Naive thymus-derived CD4-positive, alpha-beta T cell (primary cell): ENCODE results near the gene PKIG. TPM values are rescaled to one million over a fixed set of nuclear protein-coding genes. Genes with fewer than 3 reads are reported as not detected.

Experiments
- ATAC-seq: fragments of 150-1000 bp; cut with Tn5 transposase; 2 replicates; pipeline ENCODE4 v1.10.0; 2021; ENCODE audit warnings: mild to moderate bottlenecking, moderate library complexity
- CTCF ChIA-PET: fragments of 350-600 bp; sonication (Branson Sonifier 250); formaldehyde crosslinking; loops from one replicate; lab custom pipeline; 2021; ENCODE audit warnings: antibody characterized with exemption; lab: Charles Lee
- POLR2A ChIA-PET: fragments of 350-600 bp; sonication (Branson Sonifier 250); formaldehyde crosslinking; loops from one replicate; lab custom pipeline; 2021; ENCODE audit warnings: antibody characterized with exemption, inconsistent platforms; lab: Charles Lee
- DNase-seq, 9 donors: peaks; one replicate each; pipeline versions ENCODE4 v3.0.0 to v3.0.0-alpha.2; 2020 to 2022; ENCODE audit warnings: mixed read lengths in 1 of 9
- H3K27ac ChIP-seq: one replicate; pipeline ENCODE4 v1.7.0; 2013; ENCODE audit warnings: mild to moderate bottlenecking, low read depth, low read length, moderate library complexity
- H3K27me3 ChIP-seq, 2 donors: one replicate each; pipeline ENCODE4 v1.7.0; 2013; ENCODE audit warnings: low read length in 2 of 2, mild to moderate bottlenecking in 2 of 2, moderate library complexity in 2 of 2; ENCODE audit not compliant: control insufficient read depth in 2 of 2, insufficient read depth in 2 of 2
- H3K36me3 ChIP-seq, 3 experiments: 1 replicate in 2 of 3; 2 replicates in 1 of 3; pipeline ENCODE4 v1.7.0; 2013; ENCODE audit warnings: low read length in 3 of 3, mild to moderate bottlenecking in 3 of 3, moderate library complexity in 1 of 3; ENCODE audit not compliant: insufficient read depth in 3 of 3, control insufficient read depth in 2 of 3
- H3K4me1 ChIP-seq, 2 donors: one replicate each; pipeline ENCODE4 v1.7.0; 2013; ENCODE audit warnings: low read length in 2 of 2, mild to moderate bottlenecking in 2 of 2, moderate library complexity in 1 of 2; ENCODE audit not compliant: control insufficient read depth in 2 of 2, insufficient read depth in 2 of 2
- H3K4me3 ChIP-seq: 2 replicates; pipeline ENCODE4 v1.7.0; 2013; ENCODE audit warnings: mild to moderate bottlenecking, low read length
- H3K9me3 ChIP-seq, 3 experiments: 1 replicate in 2 of 3; 2 replicates in 1 of 3; pipeline ENCODE4 v1.7.0; 2013; ENCODE audit warnings: low read length in 3 of 3; ENCODE audit not compliant: control insufficient read depth in 2 of 3
- H3K27ac Mint-ChIP-seq, 9 donors: one replicate each; pipeline ENCODE4 v1.8.0; 2020 to 2022; ENCODE audit warnings: mixed read lengths in 9 of 9, mild to moderate bottlenecking in 8 of 9, moderate library complexity in 5 of 9, inconsistent platforms in 2 of 9
- H3K27me3 Mint-ChIP-seq, 5 donors: one replicate each; pipeline ENCODE4 v1.8.0; 2021 to 2022; ENCODE audit warnings: mixed read lengths in 5 of 5, mild to moderate bottlenecking in 1 of 5
- H3K36me3 Mint-ChIP-seq, 5 donors: one replicate each; pipeline ENCODE4 v1.8.0; 2020 to 2022; ENCODE audit warnings: mixed read lengths in 5 of 5, mild to moderate bottlenecking in 3 of 5, inconsistent platforms in 1 of 5
- H3K4me1 Mint-ChIP-seq, 7 donors: one replicate each; pipeline ENCODE4 v1.8.0; 2020 to 2022; ENCODE audit warnings: mixed read lengths in 7 of 7, mild to moderate bottlenecking in 3 of 7, inconsistent platforms in 1 of 7
- H3K4me3 Mint-ChIP-seq, 10 donors: one replicate each; pipeline ENCODE4 v1.8.0; 2020 to 2022; ENCODE audit warnings: mild to moderate bottlenecking in 10 of 10, mixed read lengths in 10 of 10, moderate library complexity in 6 of 10, inconsistent platforms in 2 of 10
- H3K9me3 Mint-ChIP-seq, 11 donors: one replicate each; pipeline ENCODE4 v1.8.0; 2020 to 2022; ENCODE audit warnings: mixed read lengths in 11 of 11, mild to moderate bottlenecking in 4 of 11, inconsistent platforms in 1 of 11, moderate library complexity in 1 of 11
- intact Hi-C, 2 donors: fragments of 100-400 bp; cut with micrococcal nuclease; formaldehyde crosslinking; loops; one replicate each; pipeline ENCODE4 v1.15.1; 2023
- polyA plus RNA-seq, 2 donors: library from polyadenylated mRNA; unstranded; fragments of 300-500 nt; fragmentation: Illumina TruSeq; gene quantifications; one replicate each; pipeline ENCODE4 v1.2.3, GENCODE V29; 2021
- total RNA-seq, 6 experiments: library from RNA in 5 of 6; stranded (reverse) in 5 of 6; gene quantifications; 1 replicate in 5 of 6; 2 replicates in 1 of 6; pipeline ENCODE4 v1.2.3 and lab custom pipeline; 2021 to 2026

The PKIG gene
- total and polyA plus RNA-seq, 7 experiments from 2014 or later = 1.9 to 6.0 (median 2.9) TPM

- DNase-seq = no peak
- Histone ChIP-seq H3K9me3 (no peaks in the 10 kb centered on the region), H3K27me3 (no peaks in the 10 kb centered on the region), H3K36me3 (no peaks in the 10 kb centered on the region), H3K4me3 (no peak overlapping the region), H3K4me1 (no peaks in the 10 kb centered on the region), H3K27ac (no peak overlapping the region)
- intact Hi-C loops = no loop called here
- ChIA-PET CTCF (no interaction called here), POLR2A (no interaction called here)
- Mint-ChIP-seq H3K4me1 (peaks cover 0 to 10% (median 5%) of the 10 kb centered on the region in 7 donors), H3K4me3 (no peak overlapping the region), H3K36me3 (no peaks in the 10 kb centered on the region), H3K9me3 (no peaks in the 10 kb centered on the region), H3K27ac (no peak overlapping the region), H3K27me3 (peaks cover 0 to 7% (median 0%) of the 10 kb centered on the region in 5 donors)
- ATAC-seq = no peak
These were observed 16.4 kb upstream of the PKIG start for GRCh38 chr20:44566018-44566417.

- no peaks in the 10 kb centered on the region for H3K27me3 ChIP-seq
- Mint-ChIP-seq H3K9me3 (no peaks in the 10 kb centered on the region), H3K4me1 (peaks cover 0 to 15% (median 10%) of the 10 kb centered on the region in 7 donors), H3K27me3 (peaks cover 0 to 7% (median 0%) of the 10 kb centered on the region in 5 donors), H3K36me3 (no peaks in the 10 kb centered on the region), H3K4me3 (no peak overlapping the region), H3K27ac (no peak overlapping the region)
- ATAC-seq (no peak), DNase-seq (no peak)
- H3K4me3 ChIP-seq = no peak overlapping the region
- H3K27ac ChIP-seq = no peak overlapping the region
- H3K4me1 ChIP-seq = peaks cover 0 to 4% of the 10 kb centered on the region in 2 donors
- no peaks in the 10 kb centered on the region for H3K36me3 ChIP-seq
- no peaks in the 10 kb centered on the region for H3K9me3 ChIP-seq
- intact Hi-C loops = no loop called here
- ChIA-PET POLR2A (interaction anchor here (0.7 to 1.2 kb wide), 2 partner anchors 16 to 73 kb away, joined by 3 to 5 read pairs; partner anchors contain the start of gene PKIG), CTCF (no interaction called here)
These were observed 15.6 kb upstream of the PKIG start for GRCh38 chr20:44566811-44567210.

GRCh38 chr20:44570367-44570766 lies 12.0 kb upstream of the PKIG start:
- H3K9me3 ChIP-seq = no peaks in the 10 kb centered on the region
- peak overlapping the region in 2 of 9 donors; percentile 56 to 74 for H3K27ac Mint-ChIP-seq
- CTCF ChIA-PET = no interaction called here

GRCh38 chr20:44571362-44571988 lies 10.9 kb upstream of the PKIG start:
- POLR2A ChIA-PET = no interaction called here
- Histone ChIP-seq H3K4me3 (no peak overlapping the region), H3K27me3 (no peaks in the 10 kb centered on the region), H3K36me3 (no peaks in the 10 kb centered on the region), H3K9me3 (no peaks in the 10 kb centered on the region), H3K27ac (no peak overlapping the region), H3K4me1 (peaks cover 0 to 4% of the 10 kb centered on the region in 2 donors)
- CTCF ChIA-PET = interaction anchor here (0.6 to 0.7 kb wide), 2 partner anchors 34 to 112 kb away, joined by 3 read pairs; no protein-coding TSS in a partner anchor
- Mint-ChIP-seq H3K4me1 (peaks cover 0 to 26% (median 17%) of the 10 kb centered on the region in 7 donors), H3K36me3 (no peaks in the 10 kb centered on the region), H3K4me3 (peak overlapping the region in 1 of 10 donors; percentile 24), H3K27ac (peak overlapping the region in 5 of 9 donors; percentile 0 to 74 (median 57)), H3K9me3 (no peaks in the 10 kb centered on the region), H3K27me3 (no peaks in the 10 kb centered on the region)
- ATAC-seq (peak; percentile 36), DNase-seq (peak in 6 of 9 donors; percentile 10 to 38 (median 29))
- intact Hi-C loops = loop anchor here in 1 of 2 donors (5.0 kb wide), 1 partner anchor 39 kb away; no protein-coding TSS in a partner anchor

More at GRCh38 chr20:44570367-44570766, 12.0 kb upstream of the PKIG start:
- ATAC-seq (no peak), DNase-seq (no peak)
- H3K27me3 Mint-ChIP-seq = no peaks in the 10 kb centered on the region
- peaks cover 0 to 25% (median 11%) of the 10 kb centered on the region in 7 donors for H3K4me1 Mint-ChIP-seq
- no peaks in the 10 kb centered on the region for H3K36me3 Mint-ChIP-seq
- H3K4me1 ChIP-seq = peaks cover 0 to 4% of the 10 kb centered on the region in 2 donors
- POLR2A ChIA-PET = no interaction called here
- H3K9me3 Mint-ChIP-seq = no peaks in the 10 kb centered on the region
- H3K27me3 ChIP-seq = no peaks in the 10 kb centered on the region
- H3K4me3 Mint-ChIP-seq = no peak overlapping the region
- no peak overlapping the region for H3K4me3 ChIP-seq
- no peak overlapping the region for H3K27ac ChIP-seq
- no peaks in the 10 kb centered on the region for H3K36me3 ChIP-seq
- intact Hi-C loops = loop anchor here in 1 of 2 donors (5.0 kb wide), 1 partner anchor 38 kb away; no protein-coding TSS in a partner anchor

GRCh38 chr20:44572551-44573500 lies 9.6 kb upstream of the PKIG start:
- H3K27ac ChIP-seq = no peak overlapping the region
- H3K9me3 Mint-ChIP-seq = peaks cover 0 to 2% (median 0%) of the 10 kb centered on the region in 11 donors
- DNase-seq (no peak), ATAC-seq (no peak)
- no peaks in the 10 kb centered on the region for H3K36me3 ChIP-seq
- no peaks in the 10 kb centered on the region for H3K9me3 ChIP-seq
- H3K4me1 ChIP-seq = peaks cover 0 to 4% of the 10 kb centered on the region in 2 donors
- POLR2A ChIA-PET = no interaction called here
- no peaks in the 10 kb centered on the region for H3K27me3 ChIP-seq
- H3K4me1 Mint-ChIP-seq = peaks cover 0 to 32% (median 17%) of the 10 kb centered on the region in 7 donors
- CTCF ChIA-PET = no interaction called here
- H3K4me3 ChIP-seq = no peak overlapping the region
- H3K36me3 Mint-ChIP-seq = no peaks in the 10 kb centered on the region
- intact Hi-C loops = loop anchor here in 1 of 2 donors (5.0 kb wide), 1 partner anchor 41 kb away; no protein-coding TSS in a partner anchor
- H3K27me3 Mint-ChIP-seq = no peaks in the 10 kb centered on the region
- no peak overlapping the region for H3K4me3 Mint-ChIP-seq
- H3K27ac Mint-ChIP-seq = peak overlapping the region in 4 of 9 donors; percentile 22 to 65 (median 28)

GRCh38 chr20:44573501-44573869 lies 8.9 kb upstream of the PKIG start:
- Mint-ChIP-seq H3K27me3 (no peaks in the 10 kb centered on the region), H3K4me3 (no peak overlapping the region), H3K27ac (peak overlapping the region in 1 of 9 donors; percentile 11), H3K4me1 (peaks cover 0 to 32% (median 17%) of the 10 kb centered on the region in 7 donors), H3K36me3 (peaks cover 0 to 2% (median 0%) of the 10 kb centered on the region in 5 donors), H3K9me3 (peaks cover 0 to 2% (median 0%) of the 10 kb centered on the region in 11 donors)
- no peak overlapping the region for H3K4me3 ChIP-seq
- no peaks in the 10 kb centered on the region for H3K9me3 ChIP-seq
- no peak overlapping the region for H3K27ac ChIP-seq
- intact Hi-C loops = loop anchor here in 1 of 2 donors (5.0 kb wide), 1 partner anchor 41 kb away; no protein-coding TSS in a partner anchor
- H3K27me3 ChIP-seq = no peaks in the 10 kb centered on the region
- no peaks in the 10 kb centered on the region for H3K36me3 ChIP-seq
- ATAC-seq = no peak
- no peak for DNase-seq
- ChIA-PET CTCF (no interaction called here), POLR2A (no interaction called here)
- peaks cover 0 to 4% of the 10 kb centered on the region in 2 donors for H3K4me1 ChIP-seq
